HepG2 (cell line): ENCODE results near the gene ARFGAP2. TPM values are rescaled to one million over a fixed set of nuclear protein-coding genes. Genes with fewer than 3 reads are reported as not detected.

Source experiments
- BCLAF1 ChIP-seq: fragments of 450-650 bp; IDR thresholded peaks from 2 replicates; pipeline ENCODE4 v1.6.1; 2017; ENCODE audit warnings: mild to moderate bottlenecking
- HMGXB3 ChIP-seq: sonication (generic); formaldehyde crosslinking; IDR thresholded peaks from 2 replicates; pipeline ENCODE4 v1.4.0; 2020; ENCODE audit warnings: missing genetic modification reagents, borderline replicate concordance
- HNRNPH1 ChIP-seq: fragments of 200-400 bp; formaldehyde crosslinking; optimal IDR thresholded peaks from 2 replicates; pipeline ENCODE3; 2017; ENCODE audit warnings: mild to moderate bottlenecking, low read depth, low read length
- MLLT10 ChIP-seq: sonication (generic); formaldehyde crosslinking; IDR thresholded peaks from 2 replicates; pipeline ENCODE4 v1.4.0; 2020; ENCODE audit warnings: missing genetic modification reagents
- NFE2L1 ChIP-seq: sonication (generic); formaldehyde crosslinking; IDR thresholded peaks from 2 replicates; pipeline ENCODE4 v1.4.0; 2020; ENCODE audit warnings: missing genetic modification reagents, mild to moderate bottlenecking, borderline replicate concordance
- NFRKB ChIP-seq: fragments of 450-650 bp; IDR thresholded peaks from 2 replicates; pipeline ENCODE4 v1.6.1; 2017
- SMARCC2 ChIP-seq: fragments of 450-650 bp; IDR thresholded peaks from 2 replicates; pipeline ENCODE4 v1.6.1; 2017; ENCODE audit warnings: antibody characterized with exemption, mild to moderate bottlenecking
- SNAPC5 ChIP-seq: sonication (generic); formaldehyde crosslinking; IDR thresholded peaks from 2 replicates; pipeline ENCODE4 v1.8.1; 2023; ENCODE audit warnings: mild to moderate bottlenecking, missing genetic modification reagents, borderline replicate concordance
- SUZ12 ChIP-seq: fragments of 150-350 bp; IDR thresholded peaks from 2 replicates; pipeline ENCODE4 v1.6.1; 2014; ENCODE audit warnings: low read depth, low read length
- ZFAT ChIP-seq: sonication (generic); formaldehyde crosslinking; conservative IDR thresholded peaks from 2 replicates; pipeline ENCODE4 v1.8.1; 2023; ENCODE audit warnings: missing genetic modification reagents, inconsistent platforms
- ZNF337 ChIP-seq: sonication (generic); formaldehyde crosslinking; IDR thresholded peaks from 2 replicates; pipeline ENCODE4 v1.5.1; 2020; ENCODE audit warnings: missing genetic modification reagents, low read depth, mild to moderate bottlenecking, borderline replicate concordance
- ZNF501 ChIP-seq: sonication (generic); formaldehyde crosslinking; IDR thresholded peaks from 2 replicates; pipeline ENCODE4 v1.5.1; 2020; ENCODE audit warnings: mild to moderate bottlenecking, moderate library complexity, missing genetic modification reagents
- ZNF773 ChIP-seq: sonication (generic); formaldehyde crosslinking; IDR thresholded peaks from 2 replicates; pipeline ENCODE4 v1.4.0; 2020; ENCODE audit warnings: missing genetic modification reagents, borderline replicate concordance
- ZSCAN22 ChIP-seq: sonication (generic); formaldehyde crosslinking; IDR thresholded peaks from 2 replicates; pipeline ENCODE4 v1.4.0; 2020; ENCODE audit warnings: mild to moderate bottlenecking, missing genetic modification reagents
- polyA plus RNA-seq, 8 experiments: library from polyadenylated mRNA; depleted of rRNA in 3 of 8; stranded (reverse) in 7 of 8; unstranded in 1 of 8; fragments of >200 nt; fragmentation: Illumina TruSeq in 4 of 8; extraction: Trizol in 4 of 8; gene quantifications; 2 replicates each; pipeline versions ENCODE4 v1.2.1 to v1.2.3, GENCODE V29; 2011 to 2016; ENCODE audit warnings: low read depth in 4 of 8, missing spikeins in 1 of 8, mixed read lengths in 1 of 8; ENCODE audit not compliant: insufficient read depth in 1 of 8
- total RNA-seq, 5 experiments: library from RNA; depleted of rRNA; stranded (reverse); fragments of >200 nt; fragmentation: Illumina TruSeq; extraction: Trizol; gene quantifications; 2 replicates each; pipeline ENCODE4 v1.2.3, GENCODE V29; 2016; ENCODE audit warnings: low read depth in 1 of 5
- TF ChIP-seq, protein P1 (sequence below): sonication (generic); formaldehyde crosslinking; IDR thresholded peaks from 2 replicates; pipeline ENCODE4 v1.4.0; 2020; ENCODE audit warnings: missing genetic modification reagents
- TF ChIP-seq, protein P2 (sequence below): sonication (generic); formaldehyde crosslinking; IDR thresholded peaks from 2 replicates; pipeline ENCODE4 v1.5.0; 2020; ENCODE audit warnings: missing genetic modification reagents, mild to moderate bottlenecking, borderline replicate concordance

Gene ARFGAP2
- total and polyA plus RNA-seq, 2 of the 13 experiments (the other 11 are each of a cell fraction or from before 2014, with no cell fraction given): 32.3 to 75.3 TPM

DNA sequence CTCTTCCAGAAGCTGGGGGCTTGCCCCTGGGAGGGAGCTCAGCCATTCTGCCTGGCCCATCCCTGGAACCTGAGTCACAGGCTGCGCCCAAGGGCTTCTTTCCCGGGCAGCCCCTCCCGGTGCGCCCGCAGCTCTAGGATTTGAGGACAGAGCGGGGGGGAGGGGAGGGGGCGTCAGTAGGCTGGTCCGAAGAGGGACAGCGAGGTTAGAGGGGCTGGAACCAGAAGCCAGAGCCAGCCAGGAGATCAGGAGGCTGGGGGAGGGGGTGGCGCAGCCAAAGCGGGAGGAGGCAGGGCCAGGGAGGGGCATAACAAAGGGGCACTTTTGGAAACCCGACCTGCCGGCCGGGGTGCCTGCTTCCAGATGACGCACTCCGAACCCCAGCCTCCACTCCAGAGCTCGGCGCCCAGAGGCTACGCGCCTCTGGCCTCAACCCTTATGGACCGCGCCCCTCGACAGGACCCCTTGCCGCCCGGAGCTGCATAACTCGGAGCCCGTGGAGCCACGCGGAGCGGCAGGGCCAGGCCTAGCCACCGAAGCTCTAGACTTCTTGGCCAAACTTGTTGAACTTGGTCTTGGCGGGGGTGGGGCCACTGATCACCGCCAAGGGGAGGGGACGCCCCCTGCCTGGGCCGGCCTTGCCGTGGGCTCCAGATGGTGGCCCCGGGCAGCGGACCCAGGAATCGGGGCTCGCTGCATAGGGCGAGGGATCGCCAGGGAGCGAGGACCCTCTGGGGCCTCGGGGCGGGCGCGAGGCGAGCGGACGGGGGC, 8.8 kb upstream of the ARFGAP2 start (continued):
- TF ChIP-seq BCLAF1 (no peak), NFE2L1 (CRISPR knock-in tag) (no peak), NFRKB (no peak), ZNF337 (CRISPR knock-in tag) (no peak), ZFAT (CRISPR knock-in tag) (no peak), ZNF773 (no peak), SMARCC2 (no peak), SNAPC5 (CRISPR knock-in tag) (no peak), MLLT10 (no peak), ZNF501 (CRISPR knock-in tag) (0 out of 2 replicates have a peak, but pooled peaks have one; percentile 43), ZSCAN22 (CRISPR knock-in tag) (no peak), HMGXB3 (CRISPR knock-in tag) (no peak), SUZ12 (no peak), HNRNPH1 (no peak)
- TF ChIP-seq, protein P1, sequence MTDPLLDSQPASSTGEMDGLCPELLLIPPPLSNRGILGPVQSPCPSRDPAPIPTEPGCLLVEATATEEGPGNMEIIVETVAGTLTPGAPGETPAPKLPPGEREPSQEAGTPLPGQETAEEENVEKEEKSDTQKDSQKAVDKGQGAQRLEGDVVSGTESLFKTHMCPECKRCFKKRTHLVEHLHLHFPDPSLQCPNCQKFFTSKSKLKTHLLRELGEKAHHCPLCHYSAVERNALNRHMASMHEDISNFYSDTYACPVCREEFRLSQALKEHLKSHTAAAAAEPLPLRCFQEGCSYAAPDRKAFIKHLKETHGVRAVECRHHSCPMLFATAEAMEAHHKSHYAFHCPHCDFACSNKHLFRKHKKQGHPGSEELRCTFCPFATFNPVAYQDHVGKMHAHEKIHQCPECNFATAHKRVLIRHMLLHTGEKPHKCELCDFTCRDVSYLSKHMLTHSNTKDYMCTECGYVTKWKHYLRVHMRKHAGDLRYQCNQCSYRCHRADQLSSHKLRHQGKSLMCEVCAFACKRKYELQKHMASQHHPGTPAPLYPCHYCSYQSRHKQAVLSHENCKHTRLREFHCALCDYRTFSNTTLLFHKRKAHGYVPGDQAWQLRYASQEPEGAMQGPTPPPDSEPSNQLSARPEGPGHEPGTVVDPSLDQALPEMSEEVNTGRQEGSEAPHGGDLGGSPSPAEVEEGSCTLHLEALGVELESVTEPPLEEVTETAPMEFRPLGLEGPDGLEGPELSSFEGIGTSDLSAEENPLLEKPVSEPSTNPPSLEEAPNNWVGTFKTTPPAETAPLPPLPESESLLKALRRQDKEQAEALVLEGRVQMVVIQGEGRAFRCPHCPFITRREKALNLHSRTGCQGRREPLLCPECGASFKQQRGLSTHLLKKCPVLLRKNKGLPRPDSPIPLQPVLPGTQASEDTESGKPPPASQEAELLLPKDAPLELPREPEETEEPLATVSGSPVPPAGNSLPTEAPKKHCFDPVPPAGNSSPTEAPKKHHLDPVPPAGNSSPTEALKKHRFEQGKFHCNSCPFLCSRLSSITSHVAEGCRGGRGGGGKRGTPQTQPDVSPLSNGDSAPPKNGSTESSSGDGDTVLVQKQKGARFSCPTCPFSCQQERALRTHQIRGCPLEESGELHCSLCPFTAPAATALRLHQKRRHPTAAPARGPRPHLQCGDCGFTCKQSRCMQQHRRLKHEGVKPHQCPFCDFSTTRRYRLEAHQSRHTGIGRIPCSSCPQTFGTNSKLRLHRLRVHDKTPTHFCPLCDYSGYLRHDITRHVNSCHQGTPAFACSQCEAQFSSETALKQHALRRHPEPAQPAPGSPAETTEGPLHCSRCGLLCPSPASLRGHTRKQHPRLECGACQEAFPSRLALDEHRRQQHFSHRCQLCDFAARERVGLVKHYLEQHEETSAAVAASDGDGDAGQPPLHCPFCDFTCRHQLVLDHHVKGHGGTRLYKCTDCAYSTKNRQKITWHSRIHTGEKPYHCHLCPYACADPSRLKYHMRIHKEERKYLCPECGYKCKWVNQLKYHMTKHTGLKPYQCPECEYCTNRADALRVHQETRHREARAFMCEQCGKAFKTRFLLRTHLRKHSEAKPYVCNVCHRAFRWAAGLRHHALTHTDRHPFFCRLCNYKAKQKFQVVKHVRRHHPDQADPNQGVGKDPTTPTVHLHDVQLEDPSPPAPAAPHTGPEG (CRISPR knock-in tag): no peak
- TF ChIP-seq, protein P2, sequence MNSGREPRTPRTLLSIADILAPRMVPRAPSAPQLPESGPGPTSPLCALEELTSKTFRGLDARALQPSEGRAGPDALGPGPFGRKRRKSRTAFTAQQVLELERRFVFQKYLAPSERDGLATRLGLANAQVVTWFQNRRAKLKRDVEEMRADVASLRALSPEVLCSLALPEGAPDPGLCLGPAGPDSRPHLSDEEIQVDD (CRISPR knock-in tag): no peak
